Common myeloid progenitor, CD34-positive (primary cell): ENCODE data around the gene BCAR1.
"Not testable (repeated sequence)": the region's sequence is repeated elsewhere in the genome, so short reads cannot be mapped to it uniquely, and the experiment has no call there.

Source experiments
- CTCF ChIA-PET: fragments of 350-600 bp; sonication (Branson Sonifier 250); formaldehyde crosslinking; loops from one replicate; lab custom pipeline; 2021; ENCODE audit warnings: antibody characterized with exemption; lab: Charles Lee
- POLR2A ChIA-PET: fragments of 350-600 bp; sonication (Branson Sonifier 250); formaldehyde crosslinking; loops from one replicate; lab custom pipeline; 2021; ENCODE audit warnings: antibody characterized with exemption; lab: Charles Lee
- DNase-seq, 3 donors: peaks; one replicate each; pipeline versions ENCODE4 v3.0.0 to v3.0.0-alpha.2; 2013
- H3K27ac ChIP-seq, 2 experiments: 1 replicate in 1 of 2; 2 replicates in 1 of 2; pipeline ENCODE4 v1.7.0; 2013; ENCODE audit warnings: inconsistent platforms in 2 of 2, low read length in 2 of 2, mild to moderate bottlenecking in 2 of 2, low read depth in 1 of 2, moderate library complexity in 1 of 2; ENCODE audit not compliant: severe bottlenecking in 2 of 2, insufficient read depth in 1 of 2, poor library complexity in 1 of 2
- H3K27me3 ChIP-seq, 5 experiments: replicated peaks in 2 of 5; 1 replicate in 3 of 5; 2 replicates in 2 of 5; pipeline versions ENCODE4 v1.6.1 to v1.7.0; 2013; ENCODE audit warnings: low read length in 4 of 5, mild to moderate bottlenecking in 2 of 5, moderate library complexity in 2 of 5, inconsistent platforms in 1 of 5; ENCODE audit not compliant: insufficient read depth in 5 of 5, control insufficient read depth in 4 of 5
- H3K36me3 ChIP-seq, 4 experiments: 1 replicate in 2 of 4; 2 replicates in 2 of 4; pipeline versions ENCODE4 v1.6.1 to v1.7.0; 2013; ENCODE audit warnings: low read length in 3 of 4, control low read depth in 1 of 4, mild to moderate bottlenecking in 1 of 4; ENCODE audit not compliant: control insufficient read depth in 4 of 4, insufficient read depth in 4 of 4
- H3K4me1 ChIP-seq, 4 experiments: 1 replicate in 3 of 4; 2 replicates in 1 of 4; pipeline versions ENCODE4 v1.6.1 to v1.7.1; 2013; ENCODE audit warnings: low read length in 3 of 4, mild to moderate bottlenecking in 3 of 4, control low read depth in 1 of 4, inconsistent platforms in 1 of 4, moderate library complexity in 1 of 4; ENCODE audit not compliant: control insufficient read depth in 4 of 4, insufficient read depth in 4 of 4; ENCODE audit errors: control extremely low read depth in 1 of 4
- H3K4me3 ChIP-seq, 7 experiments: 1 replicate in 4 of 7; 2 replicates in 3 of 7; pipeline versions ENCODE4 v1.5.1 to v1.7.0; 2013; ENCODE audit warnings: mild to moderate bottlenecking in 7 of 7, low read length in 6 of 7, moderate library complexity in 6 of 7, inconsistent platforms in 2 of 7, low read depth in 2 of 7, control low read depth in 1 of 7; ENCODE audit not compliant: insufficient read depth in 4 of 7, control insufficient read depth in 1 of 7; ENCODE audit errors: extremely low read depth in 1 of 7
- H3K9me3 ChIP-seq, 5 experiments: 1 replicate in 4 of 5; 2 replicates in 1 of 5; pipeline versions ENCODE4 v1.6.1 to v1.7.1; 2013; ENCODE audit warnings: low read length in 4 of 5, mild to moderate bottlenecking in 2 of 5, inconsistent platforms in 1 of 5, low read depth in 1 of 5, moderate library complexity in 1 of 5; ENCODE audit not compliant: control insufficient read depth in 4 of 5, insufficient read depth in 2 of 5; ENCODE audit errors: control extremely low read depth in 1 of 5
- WGBS: methylation state at CpG from one replicate; pipeline ENCODE4 v1.1.5; 2013; ENCODE audit not compliant: insufficient coverage; 5-methylcytosine and 5-hydroxymethylcytosine counted together

The BCAR1 gene

DNA sequence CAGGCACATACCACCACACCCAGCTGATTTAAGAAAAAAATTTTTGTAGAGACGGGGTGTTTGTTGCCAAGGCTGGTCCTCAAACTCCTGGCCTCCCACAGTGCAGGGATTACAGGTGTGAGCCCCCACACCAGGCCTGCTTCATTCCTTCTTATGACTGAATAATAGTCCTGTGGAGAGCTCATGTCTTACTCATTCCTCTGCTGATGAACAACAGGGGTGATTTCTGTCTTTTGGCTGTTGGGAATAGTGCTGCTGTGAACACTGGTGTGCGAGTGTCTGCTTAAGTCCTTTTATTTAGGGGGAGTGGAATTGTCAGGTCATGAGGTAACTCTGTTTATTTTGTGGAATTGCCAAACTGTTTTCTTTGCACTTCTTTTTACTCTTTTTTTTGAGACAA, 35.3 kb downstream of the BCAR1 start:
- peaks cover 0 to 27% (median 12%) of the 10 kb centered on the region in 5 experiments for H3K27me3 ChIP-seq
- no peak overlapping the region for H3K4me3 ChIP-seq
- WGBS: no CpG with 5 or more reads among the region's 2 CpGs
- ChIA-PET POLR2A (no interaction called here), CTCF (interaction anchor here (1.3 to 1.6 kb wide), 2 partner anchors 8 to 16 kb away, joined by 3 read pairs; no protein-coding TSS in a partner anchor)
- H3K9me3 ChIP-seq: no peaks in the 10 kb centered on the region
- no peaks in the 10 kb centered on the region for H3K36me3 ChIP-seq
- no peak for DNase-seq
- H3K4me1 ChIP-seq: peaks cover 0 to 2% (median 0%) of the 10 kb centered on the region in 4 experiments
- H3K27ac ChIP-seq: no peak overlapping the region

- H3K4me3 ChIP-seq, H3K4me1 ChIP-seq, H3K36me3 ChIP-seq, POLR2A ChIA-PET, H3K9me3 ChIP-seq, H3K27ac ChIP-seq, DNase-seq: not testable (repeated sequence)
- WGBS: 95% methylated on average over 9 of the region's 10 CpGs
- H3K27me3 ChIP-seq: peaks cover 0 to 50% (median 6%) of the 10 kb centered on the region in 5 experiments
- CTCF ChIA-PET: interaction anchor here (1.5 kb wide), 1 partner anchor 18 kb away, joined by 3 read pairs; no protein-coding TSS in a partner anchor
Observed at GRCh38 chr16:75211286-75211685, 40.1 kb downstream of the BCAR1 start.

DNA sequence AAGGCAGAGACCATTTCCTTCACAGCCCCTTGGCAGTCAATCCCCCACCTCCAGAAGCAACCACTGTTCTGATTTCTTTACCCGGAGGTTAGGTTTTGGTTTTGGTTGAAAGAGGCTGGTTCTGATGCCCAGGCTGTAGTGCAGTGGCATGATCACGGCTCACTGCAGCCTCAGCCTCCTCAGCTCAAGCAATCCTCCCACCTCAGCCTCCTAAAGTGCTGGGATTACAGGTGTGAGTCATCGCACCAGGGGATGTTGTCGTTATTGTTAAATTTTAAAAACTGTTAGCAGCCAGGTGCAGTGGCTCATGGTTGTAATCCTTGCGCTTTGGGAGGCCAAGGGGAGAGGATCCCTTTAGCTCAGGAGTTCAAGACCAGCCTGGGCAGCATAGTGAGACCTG, 41.5 kb downstream of the BCAR1 start:
- POLR2A ChIA-PET: no interaction called here
- CTCF ChIA-PET: interaction anchor here (1.1 to 2.2 kb wide), 4 partner anchors 10 to 181 kb away, joined by 4 to 6 read pairs (median 6); no protein-coding TSS in a partner anchor

DNA sequence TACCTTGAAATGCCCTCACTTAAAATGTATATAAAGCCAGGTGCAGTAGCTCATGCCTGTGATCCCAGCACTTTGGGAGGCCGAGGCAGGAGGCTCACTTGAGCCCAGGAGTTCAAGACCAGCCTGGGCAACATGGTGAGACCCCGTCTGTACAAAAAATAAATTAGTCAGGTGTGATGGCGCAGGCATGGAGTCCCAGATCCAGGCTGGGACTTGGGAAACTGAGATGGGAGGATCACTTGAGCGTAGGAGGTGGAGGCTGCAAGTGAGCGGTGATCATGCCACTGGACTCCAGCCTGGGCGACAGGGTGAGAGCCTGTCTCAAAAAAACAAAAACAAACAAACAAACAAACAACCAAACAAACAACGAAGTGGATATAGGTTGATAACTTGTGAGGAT, 41.9 kb downstream of the BCAR1 start:
- DNase-seq, POLR2A ChIA-PET, H3K27ac ChIP-seq, H3K9me3 ChIP-seq, H3K36me3 ChIP-seq, H3K4me3 ChIP-seq, H3K4me1 ChIP-seq: not testable (repeated sequence)
- peaks cover 0 to 52% (median 6%) of the 10 kb centered on the region in 5 experiments for H3K27me3 ChIP-seq
- CTCF ChIA-PET: interaction anchor here (1.1 to 2.2 kb wide), 4 partner anchors 9 to 181 kb away, joined by 4 to 6 read pairs (median 6); no protein-coding TSS in a partner anchor
- 100% methylated on average over 2 of the region's 7 CpGs for WGBS

More for the DNA sequence above, 41.5 kb downstream of the BCAR1 start:
- H3K27ac ChIP-seq: no peak overlapping the region
- H3K27me3 ChIP-seq: peaks cover 0 to 52% (median 6%) of the 10 kb centered on the region in 5 experiments
- DNase-seq: no peak
- H3K4me1 ChIP-seq: no peaks in the 10 kb centered on the region
- WGBS: 98% methylated on average over 3 of the region's 5 CpGs
- H3K36me3 ChIP-seq: no peaks in the 10 kb centered on the region
- H3K9me3 ChIP-seq: no peaks in the 10 kb centered on the region
- H3K4me3 ChIP-seq: no peak overlapping the region

DNA sequence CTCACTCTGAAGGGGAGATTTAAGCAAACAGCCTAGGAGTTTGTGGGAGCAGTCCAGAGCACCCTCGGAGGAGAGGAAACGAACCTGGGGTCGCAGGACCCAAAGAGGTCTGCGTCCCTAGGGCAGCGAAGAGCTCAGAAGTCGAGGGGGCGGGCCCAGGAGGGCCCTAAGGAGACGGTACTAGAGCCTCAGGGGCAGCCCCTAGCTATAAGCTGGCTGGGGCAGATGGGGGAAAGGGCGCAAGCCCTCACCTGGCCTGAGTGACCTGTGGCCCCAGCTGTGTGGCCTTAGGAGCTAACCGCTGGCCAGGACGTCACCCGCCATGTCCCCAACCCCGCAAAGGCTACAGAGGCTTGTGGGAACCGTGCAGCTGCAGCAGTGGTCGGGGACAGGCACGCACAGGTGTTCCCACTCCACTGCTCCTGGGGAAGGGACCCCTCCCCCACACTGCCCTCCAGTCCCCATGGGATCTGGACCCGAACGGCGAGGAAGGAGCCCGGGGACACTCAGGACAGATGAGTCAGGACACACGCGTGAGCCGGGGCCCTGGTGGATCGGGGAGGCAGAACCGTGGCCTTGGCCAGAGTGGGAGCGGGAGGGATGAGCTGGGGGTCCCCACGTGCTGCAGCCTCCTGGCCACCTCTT, 42.4 kb downstream of the BCAR1 start:
- H3K27ac ChIP-seq: no peak overlapping the region
- DNase-seq: no peak
- H3K36me3 ChIP-seq: no peaks in the 10 kb centered on the region
- 96% methylated on average over 24 of the region's 27 CpGs for WGBS
- ChIA-PET POLR2A (no interaction called here), CTCF (interaction anchor here (0.7 to 2.2 kb wide), 6 partner anchors 8 to 182 kb away, joined by 3 to 6 read pairs (median 4); no protein-coding TSS in a partner anchor)
- no peaks in the 10 kb centered on the region for H3K9me3 ChIP-seq
- H3K4me1 ChIP-seq: no peaks in the 10 kb centered on the region
- H3K4me3 ChIP-seq: no peak overlapping the region
- H3K27me3 ChIP-seq: peaks cover 0 to 55% (median 6%) of the 10 kb centered on the region in 5 experiments

DNA sequence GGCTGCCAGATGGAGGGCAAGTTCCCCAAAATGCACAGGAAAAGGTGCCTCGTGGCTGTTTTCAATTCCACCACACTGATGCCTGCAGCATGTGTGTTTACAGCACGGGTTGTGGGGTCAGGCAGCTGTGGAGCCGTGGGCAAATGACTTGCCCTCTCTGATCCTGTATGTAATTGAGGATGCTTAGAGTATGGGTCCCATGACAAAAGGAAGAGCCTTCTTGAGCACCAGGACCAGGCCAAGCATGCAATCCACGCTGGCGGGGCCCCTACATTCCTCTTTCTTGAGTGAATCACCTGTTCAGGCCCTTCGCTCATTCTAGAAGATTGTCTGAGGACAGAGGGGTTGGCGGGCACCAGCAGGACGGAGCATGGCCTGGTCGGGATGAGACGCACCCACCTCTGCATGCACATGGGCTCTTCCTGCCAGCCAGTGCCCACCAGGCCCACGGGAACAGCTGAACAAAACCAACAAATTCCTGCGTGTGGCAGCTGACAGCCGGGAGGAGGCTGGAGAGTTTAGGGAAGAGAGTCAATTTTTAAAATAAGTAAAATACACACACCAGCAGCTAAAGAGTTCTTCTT, 43.1 kb downstream of the BCAR1 start:
- no peak overlapping the region for H3K27ac ChIP-seq
- POLR2A ChIA-PET: no interaction called here
- no peaks in the 10 kb centered on the region for H3K36me3 ChIP-seq
- H3K4me3 ChIP-seq: no peak overlapping the region
- CTCF ChIA-PET: interaction anchor here (0.7 to 2.2 kb wide), 3 partner anchors 8 to 29 kb away, joined by 3 to 5 read pairs (median 3); no protein-coding TSS in a partner anchor
- H3K4me1 ChIP-seq: no peaks in the 10 kb centered on the region
- H3K27me3 ChIP-seq: peaks cover 0 to 56% (median 6%) of the 10 kb centered on the region in 5 experiments
- H3K9me3 ChIP-seq: no peaks in the 10 kb centered on the region
- DNase-seq: no peak
- WGBS: 63% methylated on average over 6 of the region's 13 CpGs

DNA sequence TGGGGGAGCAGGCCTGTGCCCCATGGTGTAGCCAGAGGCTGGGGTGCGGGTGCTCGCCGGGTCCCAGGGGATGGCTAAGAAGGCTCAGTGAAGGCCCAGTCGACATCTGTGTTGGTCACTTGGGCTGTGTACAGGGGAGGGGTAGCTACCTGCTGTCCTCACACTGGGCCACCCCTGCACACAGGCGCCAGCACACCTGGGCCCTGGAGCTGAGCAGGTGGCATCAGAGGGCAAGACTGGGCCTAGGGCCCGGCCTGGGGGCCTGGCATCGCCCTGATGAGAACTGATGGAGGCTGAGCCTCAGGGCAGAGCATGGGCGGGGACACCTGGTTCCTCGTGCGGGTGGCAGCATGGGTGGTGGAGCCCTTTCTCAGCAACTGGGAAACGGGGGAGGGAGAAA, 43.6 kb downstream of the BCAR1 start:
- DNase-seq: no peak
- POLR2A ChIA-PET: no interaction called here
- H3K4me3 ChIP-seq: no peak overlapping the region
- CTCF ChIA-PET: interaction anchor here (1.1 kb wide), 1 partner anchor 9 kb away, joined by 3 read pairs; no protein-coding TSS in a partner anchor
- no peaks in the 10 kb centered on the region for H3K4me1 ChIP-seq
- WGBS: 91% methylated on average over 10 of the region's 11 CpGs
- peaks cover 0 to 51% (median 6%) of the 10 kb centered on the region in 5 experiments for H3K27me3 ChIP-seq
- no peaks in the 10 kb centered on the region for H3K36me3 ChIP-seq
- no peak overlapping the region for H3K27ac ChIP-seq
- H3K9me3 ChIP-seq: no peaks in the 10 kb centered on the region
